D721Med (cell line): Measurements from ENCODE around the gene PPP1R1C.
"Not testable (repeated sequence)": the region's sequence is repeated elsewhere in the genome, so short reads cannot be mapped to it uniquely, and the experiment has no call there.

ENCODE experiments used
- DNase-seq: peaks from one replicate; pipeline ENCODE4 v3.0.0; 2011; ENCODE audit warnings: low spot score; ENCODE audit not compliant: insufficient read length
- FAIRE-seq: peaks from 2 replicates; lab custom pipeline; 2011; peaks lifted over from hg19 to GRCh38; lab: Jason Lieb, UNC
- CTCF ChIP-seq: IDR thresholded peaks from 2 replicates; pipeline ENCODE4 v1.5.1; 2012; ENCODE audit warnings: mild to moderate bottlenecking, control low read depth; ENCODE audit not compliant: insufficient read depth; ENCODE audit errors: missing control alignments

Gene PPP1R1C

GRCh38 chr2:182018218-182018617 is 32.6 kb downstream of the PPP1R1C start:
- no peak for TF ChIP-seq CTCF
- FAIRE-seq (no peak), DNase-seq (no peak)

GRCh38 chr2:182019731-182020130 is 34.1 kb downstream of the PPP1R1C start:
- no peak for TF ChIP-seq CTCF
- no peak for FAIRE-seq
- no peak for DNase-seq

GRCh38 chr2:182020286-182021070 is 34.8 kb downstream of the PPP1R1C start:
- TF ChIP-seq CTCF: no peak
- DNase-seq (no peak), FAIRE-seq (no peak)

- no peak for DNase-seq
- TF ChIP-seq CTCF: no peak
- no peak for FAIRE-seq
Observed at GRCh38 chr2:182023235-182023634, 37.6 kb downstream of the PPP1R1C start.

GRCh38 chr2:182030875-182031274 is 45.2 kb downstream of the PPP1R1C start:
- FAIRE-seq, DNase-seq: not testable (repeated sequence)

- FAIRE-seq (no peak), DNase-seq (no peak)
- TF ChIP-seq CTCF: no peak
Observed at GRCh38 chr2:182031956-182032355, 46.3 kb downstream of the PPP1R1C start.

- TF ChIP-seq CTCF: no peak
- FAIRE-seq: no peak
- DNase-seq: no peak
Observed at GRCh38 chr2:182033449-182033848, 47.8 kb downstream of the PPP1R1C start.
